HG03457 (cell line): ENCODE data around the gene NTM.
"Not testable (repeated sequence)": the region's sequence is repeated elsewhere in the genome, so short reads cannot be mapped to it uniquely, and the experiment has no call there.

Experiments
- ATAC-seq: cut with Tn5 transposase; IDR thresholded peaks from one replicate; pipeline ENCODE4 v1.9.1; 2021; ENCODE audit warnings: moderate number of reproducible peaks; ENCODE audit not compliant: unreplicated experiment

The NTM gene

DNA sequence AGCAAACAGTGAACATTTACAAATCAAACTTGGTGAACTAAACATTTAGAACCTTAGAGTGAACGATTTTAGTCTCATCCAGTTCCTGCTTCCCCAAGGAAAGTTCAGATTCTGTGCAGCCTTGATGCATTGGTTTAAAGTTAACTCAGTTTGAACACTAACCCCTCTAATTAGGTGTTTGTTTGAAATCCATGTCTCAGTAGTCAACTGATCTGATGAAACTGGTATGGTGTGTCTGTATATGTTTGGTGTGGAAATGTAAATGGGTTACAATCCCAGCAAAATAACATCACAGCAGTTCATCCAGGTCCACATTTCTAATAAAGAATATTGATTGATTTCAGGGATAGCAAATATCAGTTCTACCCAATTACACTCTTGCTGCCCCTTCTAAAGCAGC lies 532.0 kb downstream of the NTM start:
- no peak for ATAC-seq

DNA sequence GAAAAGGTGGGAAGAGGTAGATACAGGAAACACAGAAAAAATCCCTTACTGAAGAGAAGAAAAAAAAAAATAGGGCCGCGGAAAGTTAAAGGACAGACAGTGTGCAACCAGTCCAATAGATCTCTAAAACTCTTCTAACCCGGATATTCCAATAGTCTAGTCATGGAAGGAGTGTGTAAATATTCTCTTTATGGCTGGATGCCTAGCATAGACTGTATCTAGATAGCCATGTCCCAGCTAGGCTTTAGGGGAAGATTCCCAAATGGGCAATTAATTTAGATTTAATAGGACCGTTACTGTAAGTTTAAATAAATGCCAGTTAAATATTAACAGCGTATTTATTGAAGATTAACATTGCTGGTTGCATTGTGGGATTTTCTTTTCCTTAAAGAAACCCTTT lies 532.7 kb downstream of the NTM start:
- no peak for ATAC-seq

DNA sequence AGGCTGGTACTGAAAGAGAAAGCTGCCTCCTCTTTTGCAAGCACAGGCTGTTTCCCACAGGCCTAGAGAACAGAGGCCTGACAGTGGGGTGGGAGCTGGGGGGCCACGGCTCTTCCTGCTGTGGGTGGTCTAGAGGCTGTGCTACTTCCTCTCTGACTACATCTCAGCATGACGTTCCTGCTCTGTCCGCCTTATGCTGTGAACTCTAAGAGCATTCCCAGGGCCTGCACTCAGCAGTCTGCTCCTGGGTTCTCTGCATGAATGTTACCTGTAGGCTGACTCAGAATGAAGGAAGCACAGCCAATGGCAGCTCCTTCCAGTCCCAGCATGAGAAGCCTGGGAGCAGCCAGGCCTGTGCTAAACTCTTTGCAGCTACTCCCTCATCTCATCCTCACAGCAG lies 534.3 kb downstream of the NTM start:
- no peak for ATAC-seq

DNA sequence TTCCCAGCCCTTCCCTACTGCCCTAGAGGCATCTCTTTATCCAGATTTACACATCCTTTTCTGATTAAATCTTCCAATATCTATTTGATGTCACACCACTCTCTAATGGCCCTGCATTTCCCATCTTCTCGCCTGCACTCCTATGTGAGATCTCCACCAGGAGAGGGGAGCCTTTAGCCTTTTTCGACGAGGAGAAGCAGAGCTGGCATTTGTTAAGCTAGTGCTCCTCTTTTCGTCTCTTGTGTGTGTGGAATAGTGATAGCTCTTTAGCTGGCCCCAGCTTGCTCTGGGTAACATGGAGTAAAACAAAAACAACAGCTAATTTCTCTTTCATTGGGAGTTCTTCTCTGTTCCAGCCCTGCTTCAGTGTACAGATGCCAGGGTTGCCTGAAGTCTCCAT lies 536.5 kb downstream of the NTM start:
- no peak for ATAC-seq

DNA sequence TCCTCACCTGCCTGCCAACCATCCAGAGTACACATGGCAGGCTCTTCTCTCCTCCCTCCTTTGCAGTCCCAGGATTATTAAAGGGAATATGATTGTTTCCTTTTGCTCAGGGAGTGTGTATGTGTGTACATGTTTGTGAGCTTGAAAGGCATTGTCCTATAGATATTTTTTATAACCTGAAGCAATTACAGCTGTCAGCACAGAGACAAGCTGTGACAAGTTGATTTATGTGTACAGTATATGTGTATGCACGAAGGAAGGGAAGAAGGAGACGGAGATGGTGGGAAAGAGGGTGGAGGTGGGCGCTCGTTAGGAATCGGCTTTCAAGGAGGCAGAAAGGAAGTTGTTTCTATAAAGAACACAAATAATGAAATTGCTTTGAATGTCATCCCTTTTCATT lies 537.0 kb downstream of the NTM start:
- ATAC-seq, result no peak

DNA sequence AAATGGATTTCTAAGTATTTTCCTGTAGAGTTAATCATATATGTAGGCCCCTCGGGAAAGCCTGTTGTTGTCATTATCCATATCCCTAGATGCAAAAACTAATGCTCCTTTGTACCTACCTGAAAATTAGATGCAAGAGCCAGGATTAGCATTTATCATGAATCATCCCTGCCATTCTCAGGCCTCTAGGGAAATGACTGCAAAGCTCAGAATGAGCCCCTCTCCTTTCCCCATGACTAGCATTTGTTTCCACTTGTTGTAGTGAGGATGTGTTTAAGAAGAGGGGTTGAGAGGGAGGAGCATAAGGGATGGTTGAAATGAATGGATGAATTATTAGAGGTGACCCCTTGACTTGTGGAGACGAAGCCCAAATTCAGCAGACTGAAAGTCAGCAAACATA lies 537.9 kb downstream of the NTM start:
- ATAC-seq, result no peak

DNA sequence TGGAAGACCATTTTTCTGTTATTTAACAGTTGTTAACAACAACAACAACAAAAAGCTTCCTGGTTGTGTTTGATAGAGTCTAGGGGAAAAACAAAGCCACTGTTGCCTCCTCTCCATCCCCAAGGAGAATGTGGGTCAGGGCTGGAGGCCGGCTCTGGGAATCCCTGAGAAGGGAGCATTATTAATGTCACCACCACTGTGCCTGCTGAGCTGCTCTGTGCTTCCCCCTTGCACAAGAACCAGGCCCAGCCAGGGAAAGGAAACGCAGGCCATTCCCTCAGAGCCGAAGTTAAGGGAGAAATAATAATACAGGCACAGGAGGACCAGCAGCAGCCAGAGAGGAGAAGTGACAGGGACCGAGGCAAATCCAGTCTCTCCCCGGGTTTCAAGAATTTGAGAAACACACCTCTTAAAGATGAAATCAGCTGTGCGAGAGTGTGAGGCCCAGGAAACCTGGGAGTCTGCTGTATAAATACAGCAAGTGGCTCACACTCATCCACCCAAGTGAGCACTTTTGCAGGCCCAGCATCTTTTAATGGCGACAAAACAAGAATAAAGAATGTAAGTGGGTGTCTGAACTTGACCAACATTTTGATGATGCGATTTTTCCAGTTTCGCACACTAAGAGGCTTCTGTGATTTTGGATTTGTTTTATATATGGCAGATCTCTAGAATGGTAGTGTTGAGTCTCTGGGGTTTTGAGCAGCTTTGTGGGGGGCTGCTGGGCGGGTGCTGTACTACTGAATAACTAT lies 539.2 kb downstream of the NTM start:
- ATAC-seq, result no peak

DNA sequence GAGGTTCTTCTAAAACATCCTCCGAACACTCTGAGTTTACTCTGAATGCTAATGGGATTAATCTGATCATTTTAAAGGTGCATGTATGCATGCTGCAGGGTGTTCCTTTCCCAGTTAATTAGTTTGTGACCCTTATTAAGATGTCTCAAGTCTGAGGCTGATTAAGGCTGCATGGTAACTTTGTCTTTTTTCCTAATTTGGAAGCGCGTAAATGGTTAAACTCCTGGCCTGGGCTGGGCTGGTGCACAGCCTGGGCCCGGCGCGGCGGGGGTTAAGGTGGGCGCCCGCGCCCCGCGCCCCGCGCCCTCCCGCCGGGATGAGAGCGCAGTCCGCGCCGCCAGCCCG lies 539.7 kb downstream of the NTM start:
- no peak for ATAC-seq

DNA sequence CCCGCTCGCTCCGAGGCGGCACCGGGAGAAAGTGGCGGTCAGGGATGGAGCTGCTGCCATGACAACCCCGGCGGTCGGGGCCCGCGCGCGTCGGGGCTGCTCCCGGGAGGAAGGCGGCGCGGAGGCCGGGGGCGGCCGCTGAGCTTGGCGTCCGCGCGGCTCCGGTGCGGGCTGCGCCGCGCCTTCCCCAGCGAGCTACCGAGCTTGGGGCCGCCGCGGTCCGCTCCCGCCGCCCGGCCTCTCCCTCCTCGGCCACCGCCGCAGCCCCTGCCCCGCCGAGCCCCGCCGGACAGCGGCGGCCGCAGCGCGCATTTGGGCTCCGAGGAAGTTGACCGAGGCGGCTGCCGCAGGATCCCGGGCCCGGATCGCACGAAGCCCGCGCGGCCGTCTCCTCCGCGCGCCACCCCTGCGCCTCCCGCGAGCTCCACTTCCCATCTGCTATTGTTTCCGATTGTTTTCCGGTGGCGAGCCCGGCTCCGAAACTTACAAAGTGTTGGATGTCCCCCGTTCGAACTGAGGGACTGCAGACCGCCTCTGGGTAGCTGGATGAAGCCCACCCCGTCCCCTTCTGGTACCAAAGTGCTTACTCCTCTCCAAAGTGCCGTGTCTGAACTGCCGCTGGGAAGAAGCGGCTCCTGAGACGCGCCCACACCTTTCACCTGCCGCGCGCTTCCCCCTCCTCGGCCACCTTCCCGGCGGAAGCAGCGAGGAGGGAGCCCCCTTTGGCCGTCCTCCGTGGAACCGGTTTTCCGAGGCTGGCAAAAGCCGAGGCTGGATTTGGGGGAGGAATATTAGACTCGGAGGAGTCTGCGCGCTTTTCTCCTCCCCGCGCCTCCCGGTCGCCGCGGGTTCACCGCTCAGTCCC lies 540.3 kb downstream of the NTM start:
- no peak for ATAC-seq

DNA sequence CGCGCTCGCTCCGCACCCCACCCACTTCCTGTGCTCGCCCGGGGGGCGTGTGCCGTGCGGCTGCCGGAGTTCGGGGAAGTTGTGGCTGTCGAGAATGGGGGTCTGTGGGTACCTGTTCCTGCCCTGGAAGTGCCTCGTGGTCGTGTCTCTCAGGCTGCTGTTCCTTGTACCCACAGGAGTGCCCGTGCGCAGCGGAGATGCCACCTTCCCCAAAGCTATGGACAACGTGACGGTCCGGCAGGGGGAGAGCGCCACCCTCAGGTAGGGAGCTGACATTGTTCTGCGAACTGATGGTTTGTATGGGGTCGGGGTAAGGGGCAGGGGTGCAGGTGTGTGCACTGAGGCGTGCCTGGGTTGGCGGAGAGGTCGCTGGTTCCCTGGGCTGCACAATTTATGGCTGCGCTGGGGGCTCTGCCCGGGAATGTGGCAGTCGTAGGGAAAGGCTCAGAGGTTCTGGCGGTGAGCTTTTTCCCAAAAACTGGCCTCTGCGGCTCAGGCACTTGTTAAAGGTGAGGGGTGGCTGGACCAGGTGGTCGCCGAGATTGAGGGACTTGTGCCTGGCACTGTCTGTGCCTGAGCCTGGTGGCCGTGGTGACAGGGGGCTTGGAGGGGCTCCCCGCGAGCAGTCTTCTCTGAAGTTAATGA lies 541.1 kb downstream of the NTM start:
- not testable (repeated sequence) for ATAC-seq

DNA sequence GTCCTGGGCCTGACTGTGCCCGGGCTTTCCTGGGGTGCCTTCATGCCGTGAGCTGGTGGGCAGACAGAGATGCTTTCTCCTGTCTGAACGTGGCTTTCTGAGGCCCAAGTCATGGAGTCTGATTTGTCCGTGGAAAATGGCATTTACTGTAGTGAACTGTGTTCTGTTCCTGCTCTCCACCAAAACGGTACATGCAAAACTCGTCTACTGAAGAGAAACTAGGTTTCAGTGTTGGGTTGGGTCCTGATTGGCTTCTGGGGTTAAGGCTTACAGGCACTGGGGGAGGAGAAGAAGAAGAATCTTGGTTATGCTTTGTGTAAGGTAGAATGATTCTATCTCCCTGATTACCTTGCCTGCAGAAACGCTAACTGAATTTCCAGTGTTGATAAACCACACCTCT lies 541.7 kb downstream of the NTM start:
- ATAC-seq, result no peak

DNA sequence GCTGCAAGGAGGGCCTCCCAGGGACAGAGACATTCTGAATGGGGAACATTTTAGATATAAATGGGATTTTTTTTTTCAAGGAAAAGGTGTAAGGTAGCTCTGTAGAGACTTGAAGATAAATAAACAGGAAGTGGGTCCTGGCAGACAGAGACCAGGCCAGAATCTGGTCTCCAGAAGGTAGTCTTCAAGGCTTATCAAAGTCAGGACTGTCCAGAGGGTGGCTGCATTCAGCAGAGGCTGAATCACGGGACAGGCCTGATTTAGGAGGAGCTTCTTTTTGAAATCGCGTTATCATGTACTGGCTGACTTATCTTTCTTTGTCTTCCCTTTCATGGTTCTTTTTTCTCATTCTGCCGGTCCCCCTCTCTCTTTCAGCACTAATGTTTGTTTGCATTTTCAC lies 542.9 kb downstream of the NTM start:
- ATAC-seq, result no peak

DNA sequence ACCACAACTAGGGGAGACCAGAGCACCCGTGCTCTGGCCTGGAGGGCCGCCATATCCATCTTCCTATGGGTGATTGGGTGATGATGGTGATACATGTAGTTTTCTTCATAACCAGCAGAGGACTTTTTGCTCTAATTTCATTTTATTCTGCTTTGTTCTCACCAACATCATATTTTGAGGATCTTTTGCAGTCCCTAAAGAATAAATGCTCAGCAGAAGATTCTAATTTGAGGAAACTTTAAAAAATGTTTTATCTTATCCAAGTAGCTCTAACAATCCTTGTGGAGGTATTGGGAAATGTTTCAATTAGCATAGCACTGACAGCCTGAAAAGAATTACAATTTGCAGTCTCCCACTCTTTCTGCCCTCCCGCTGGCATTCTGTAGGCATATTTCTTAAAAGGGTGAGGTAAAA lies 544.0 kb downstream of the NTM start:
- ATAC-seq, result no peak

DNA sequence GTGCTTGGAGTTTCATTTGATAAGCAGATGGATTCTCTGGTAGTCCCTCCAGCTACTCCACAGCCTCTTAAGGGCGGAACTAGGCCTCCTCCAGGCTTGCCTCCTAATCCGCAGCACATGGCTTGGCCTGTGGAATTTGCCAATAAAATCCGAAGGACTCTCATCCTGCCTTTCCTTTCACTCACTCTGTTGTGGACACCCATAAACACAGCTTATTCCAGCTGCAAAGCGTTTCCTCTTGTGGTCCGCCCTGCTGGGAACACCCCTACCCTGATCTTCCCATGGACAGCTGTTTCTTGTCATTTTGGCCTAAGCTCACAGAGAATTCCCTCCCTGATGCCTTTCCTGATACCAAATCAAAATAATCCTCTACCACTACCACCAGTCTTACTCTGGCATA lies 546.2 kb downstream of the NTM start:
- ATAC-seq, result no peak

DNA sequence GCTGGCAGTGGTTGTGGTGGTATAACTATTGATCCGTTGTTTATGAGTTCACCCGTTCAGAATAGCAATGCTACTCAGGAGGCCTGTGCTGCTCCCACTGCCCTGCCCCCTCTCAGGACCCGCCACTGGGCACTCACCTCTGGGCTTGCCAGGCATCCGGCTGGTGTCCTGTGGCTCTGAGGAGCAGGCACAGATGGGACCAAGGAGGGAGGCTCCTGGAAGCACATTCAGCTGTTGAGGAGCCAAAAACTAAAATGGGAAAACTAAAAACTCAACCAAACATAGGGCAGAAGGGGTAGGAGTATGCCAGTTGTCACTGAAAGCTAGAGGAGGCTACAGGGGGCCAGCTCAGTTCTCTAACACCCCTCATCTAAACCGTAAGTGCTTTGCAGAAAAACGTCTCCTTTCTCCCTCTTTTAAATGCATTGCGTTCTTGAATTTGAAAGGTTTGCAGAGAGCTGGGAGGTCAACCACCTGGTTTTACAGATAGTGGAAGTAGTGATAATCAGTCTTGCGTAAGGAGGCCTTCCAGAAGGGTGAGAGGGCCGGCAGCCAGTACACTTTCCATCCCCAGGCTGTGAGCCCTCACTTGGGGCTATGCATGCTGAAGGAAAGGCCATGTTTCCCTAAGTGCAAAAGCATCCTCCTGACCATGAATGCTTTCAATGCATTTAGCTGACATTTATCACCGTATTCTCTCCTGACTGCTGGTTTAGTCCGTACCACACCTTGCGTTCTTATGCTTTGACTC lies 547.4 kb downstream of the NTM start:
- no peak for ATAC-seq

DNA sequence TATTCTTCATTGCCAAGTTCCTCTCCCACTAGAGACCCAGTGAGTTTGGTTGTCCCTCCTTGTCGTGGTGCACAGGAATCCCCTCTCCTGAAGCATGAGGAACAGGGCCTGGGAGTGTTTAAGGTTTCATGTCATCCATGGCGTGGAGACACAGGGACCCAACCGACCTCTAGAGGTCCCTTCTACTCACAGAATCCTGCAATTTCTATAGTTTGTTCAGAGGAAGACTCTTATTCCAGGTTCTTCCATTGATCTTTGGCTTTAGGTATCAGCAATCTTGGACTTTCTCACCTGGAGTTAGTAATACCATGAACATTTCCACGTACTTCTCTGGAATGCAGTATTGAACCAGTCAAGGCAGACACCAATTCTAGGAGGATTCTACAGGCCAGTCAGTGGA lies 548.2 kb downstream of the NTM start:
- ATAC-seq, result no peak

DNA sequence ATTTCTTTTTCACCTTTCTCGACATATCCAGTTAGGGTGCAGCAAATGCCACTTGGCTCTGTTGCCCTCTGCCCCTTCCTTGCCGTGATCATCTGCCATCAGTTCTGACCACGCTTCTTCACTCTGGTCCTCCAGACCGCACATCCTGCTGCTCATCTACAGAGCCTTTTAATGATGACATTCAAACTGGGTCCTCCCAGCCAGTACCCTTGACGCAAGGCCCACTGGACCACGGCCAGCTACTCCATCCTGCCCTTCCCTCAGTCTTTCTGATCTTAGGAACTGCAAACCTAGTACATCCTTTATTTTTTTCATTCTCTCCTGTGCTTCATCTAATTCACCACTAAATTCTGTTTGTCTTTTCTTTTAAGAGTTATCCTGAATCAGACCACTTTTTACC lies 551.8 kb downstream of the NTM start:
- ATAC-seq, result no peak

DNA sequence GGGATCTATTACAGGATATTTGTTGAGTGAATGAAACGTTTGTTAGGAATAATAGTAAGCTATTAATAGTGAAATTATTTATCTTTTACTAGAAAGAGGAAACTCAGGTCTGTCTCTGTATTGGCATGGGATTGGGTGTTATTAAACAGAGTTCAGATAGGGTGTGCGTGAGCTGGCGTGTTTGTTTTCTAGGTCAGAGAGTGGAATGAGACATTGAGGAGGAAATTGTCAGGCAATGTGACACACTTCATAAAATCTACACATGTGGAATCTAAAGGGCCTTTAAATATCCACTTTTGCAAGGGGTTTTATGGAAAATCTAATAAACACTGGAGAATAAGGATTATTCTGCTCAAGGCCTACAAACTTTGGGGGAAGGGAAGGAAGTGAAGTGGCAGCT lies 552.9 kb downstream of the NTM start:
- ATAC-seq, result no peak

DNA sequence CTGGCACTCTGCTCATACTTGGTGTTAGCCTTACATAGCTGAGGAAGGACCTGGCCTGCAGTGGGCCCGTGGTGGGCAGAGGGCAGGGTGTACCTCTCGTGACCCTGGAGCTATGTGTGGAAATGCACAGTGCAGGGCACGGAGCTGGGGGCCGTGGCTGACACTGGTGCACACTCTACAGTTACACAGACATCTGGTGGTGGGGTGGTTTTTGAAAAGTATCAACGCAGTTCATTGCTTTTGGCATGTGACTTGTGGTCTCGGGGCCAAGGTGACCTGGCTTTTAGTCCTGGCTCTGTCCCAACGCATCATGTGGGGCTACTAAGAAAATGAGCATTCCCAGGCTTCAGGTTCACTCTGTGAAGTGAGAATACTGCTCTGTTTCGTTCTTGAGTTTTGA lies 553.6 kb downstream of the NTM start:
- no peak for ATAC-seq

DNA sequence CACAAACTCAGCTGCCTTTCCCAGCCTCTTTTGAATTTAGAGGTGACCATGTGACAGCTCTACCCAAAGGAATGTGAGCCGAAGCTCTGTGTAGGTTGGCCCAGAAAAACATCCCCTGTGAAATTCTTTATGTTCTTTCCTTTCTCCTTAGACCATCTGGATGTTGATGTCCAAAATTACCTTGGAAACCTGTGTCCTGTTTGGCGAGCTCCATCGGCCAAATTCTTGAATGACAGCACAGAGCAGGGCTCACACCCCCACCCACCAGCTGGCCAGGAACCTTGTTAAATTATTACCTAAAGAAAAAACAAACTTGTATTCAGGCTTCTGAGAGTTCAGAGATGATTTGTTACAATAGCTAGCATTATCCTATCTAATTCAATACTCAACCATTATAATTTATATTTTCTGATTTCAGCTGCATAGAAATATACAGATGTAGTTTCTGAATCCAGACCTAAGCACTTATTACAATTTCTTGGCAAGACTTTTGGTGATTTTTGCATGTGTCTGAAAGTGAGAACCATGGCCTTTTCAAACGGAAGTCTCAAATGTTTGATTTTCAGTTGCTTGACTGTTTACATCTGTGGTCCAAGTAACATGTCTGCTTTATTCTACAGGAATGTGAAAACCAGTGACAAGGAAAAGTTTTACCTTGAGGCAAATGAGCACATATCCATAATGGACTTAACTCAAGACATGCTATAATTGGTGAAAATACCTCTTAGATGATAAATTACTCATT lies 554.2 kb downstream of the NTM start:
- no peak for ATAC-seq

DNA sequence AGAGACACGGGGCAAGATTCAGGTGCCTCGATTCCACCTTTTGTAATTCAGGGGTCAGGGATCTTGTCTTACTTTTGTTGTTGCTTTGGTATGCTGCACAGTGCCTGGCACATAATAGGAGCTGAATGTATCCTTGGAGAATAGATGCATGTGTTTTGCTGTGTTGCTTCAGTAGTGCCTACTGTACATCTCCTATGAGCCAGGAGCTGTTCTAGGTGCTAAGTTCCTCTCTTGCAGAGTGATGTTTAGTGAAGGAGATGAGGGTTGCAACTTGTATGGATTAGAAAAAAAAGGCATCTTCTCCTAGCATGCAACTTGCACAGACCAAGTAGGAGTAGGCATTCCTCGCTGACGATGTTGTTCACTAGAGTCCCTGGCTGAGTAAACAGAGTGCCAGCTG lies 555.4 kb downstream of the NTM start:
- ATAC-seq, result no peak
